SHP77 treated with DMSO at 0.1 percent for 48 hours (cell line): ENCODE measurements around the gene KCND3.

ENCODE experiments used
- DNase-seq: peaks from one replicate; lab custom pipeline; 2025; lab: John Stamatoyannopoulos, UW

The KCND3 gene

DNA sequence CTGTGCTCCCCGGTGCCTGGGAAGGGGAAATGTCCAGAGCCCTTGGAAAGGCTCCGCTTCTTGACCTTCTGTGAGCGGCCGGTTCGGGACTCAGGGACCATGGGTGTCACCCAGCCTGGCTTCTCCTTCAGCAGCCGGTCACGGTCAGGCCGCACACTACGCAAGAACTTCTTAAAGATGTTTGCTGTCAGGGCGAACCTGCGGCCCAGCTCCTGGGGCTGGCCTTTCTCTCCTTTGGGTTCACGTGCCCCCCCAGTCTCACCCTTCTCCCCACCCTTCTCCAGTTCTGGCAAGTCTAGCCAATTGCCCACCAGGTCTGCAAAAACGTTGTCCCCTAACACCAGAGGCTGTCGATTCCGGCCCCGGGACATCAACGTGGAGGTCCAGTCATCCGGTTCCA lies 262.4 kb downstream of the KCND3 start:
- no peak for DNase-seq

DNA sequence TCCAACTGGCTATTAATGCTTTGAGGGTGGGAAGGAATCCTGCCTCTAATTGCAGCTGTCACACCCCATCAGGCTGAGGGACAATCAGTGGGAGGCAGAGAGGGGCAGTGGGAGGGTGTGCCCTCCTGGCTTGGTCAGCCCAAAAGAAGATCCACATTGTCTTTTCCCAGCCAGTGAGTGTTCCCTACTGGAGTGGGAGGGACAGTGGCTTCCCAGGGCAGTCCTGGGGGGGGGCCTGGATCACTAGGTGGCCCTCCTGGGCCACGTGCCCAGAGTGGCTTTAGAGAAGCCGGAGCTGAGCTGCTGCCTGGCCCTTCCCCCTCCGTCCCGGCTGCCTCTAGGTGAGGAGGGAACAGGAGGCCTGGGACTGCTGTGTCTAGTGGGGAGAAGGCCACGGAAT lies 264.3 kb downstream of the KCND3 start:
- no peak for DNase-seq

DNA sequence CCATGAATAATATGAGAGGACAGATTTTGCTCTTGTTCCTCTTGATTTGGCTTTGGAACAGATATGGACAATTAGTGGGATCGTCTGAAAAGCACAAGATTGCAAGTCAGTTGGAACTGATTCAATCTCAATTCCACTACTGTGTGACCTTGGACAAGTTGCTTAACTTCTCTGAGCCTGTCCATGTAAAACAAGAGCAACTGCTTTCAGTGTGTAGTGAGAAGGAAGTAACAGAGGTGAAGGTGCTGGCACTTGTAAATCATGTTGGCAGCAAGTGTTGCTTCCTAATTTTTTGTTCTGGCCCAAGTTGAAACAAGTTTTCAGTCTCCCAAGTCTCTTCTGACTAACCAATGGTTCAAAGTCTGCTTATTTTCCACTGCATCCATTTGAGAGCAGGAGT lies 265.6 kb downstream of the KCND3 start:
- DNase-seq: no peak

GRCh38 chr1:111723091-111723806 lies 266.2 kb downstream of the KCND3 start:
- DNase-seq: no peak

- no peak for DNase-seq
Observed at GRCh38 chr1:111720977-111721786, 268.3 kb downstream of the KCND3 start.
